Renal cortical epithelial cell (primary cell): ENCODE data around the gene RRBP1. TPM values are rescaled to one million over a fixed set of nuclear protein-coding genes. Genes with fewer than 3 reads are reported as not detected.

Source experiments
- DNase-seq: peaks from one replicate; pipeline ENCODE4 v3.0.0-alpha.2; 2011; ENCODE audit warnings: low read depth
- total RNA-seq: library from RNA; depleted of rRNA; stranded (reverse); fragments of >200 nt; gene quantifications from 2 replicates; pipeline ENCODE4 v1.2.3, GENCODE V29; 2014

RRBP1 gene, protein sequence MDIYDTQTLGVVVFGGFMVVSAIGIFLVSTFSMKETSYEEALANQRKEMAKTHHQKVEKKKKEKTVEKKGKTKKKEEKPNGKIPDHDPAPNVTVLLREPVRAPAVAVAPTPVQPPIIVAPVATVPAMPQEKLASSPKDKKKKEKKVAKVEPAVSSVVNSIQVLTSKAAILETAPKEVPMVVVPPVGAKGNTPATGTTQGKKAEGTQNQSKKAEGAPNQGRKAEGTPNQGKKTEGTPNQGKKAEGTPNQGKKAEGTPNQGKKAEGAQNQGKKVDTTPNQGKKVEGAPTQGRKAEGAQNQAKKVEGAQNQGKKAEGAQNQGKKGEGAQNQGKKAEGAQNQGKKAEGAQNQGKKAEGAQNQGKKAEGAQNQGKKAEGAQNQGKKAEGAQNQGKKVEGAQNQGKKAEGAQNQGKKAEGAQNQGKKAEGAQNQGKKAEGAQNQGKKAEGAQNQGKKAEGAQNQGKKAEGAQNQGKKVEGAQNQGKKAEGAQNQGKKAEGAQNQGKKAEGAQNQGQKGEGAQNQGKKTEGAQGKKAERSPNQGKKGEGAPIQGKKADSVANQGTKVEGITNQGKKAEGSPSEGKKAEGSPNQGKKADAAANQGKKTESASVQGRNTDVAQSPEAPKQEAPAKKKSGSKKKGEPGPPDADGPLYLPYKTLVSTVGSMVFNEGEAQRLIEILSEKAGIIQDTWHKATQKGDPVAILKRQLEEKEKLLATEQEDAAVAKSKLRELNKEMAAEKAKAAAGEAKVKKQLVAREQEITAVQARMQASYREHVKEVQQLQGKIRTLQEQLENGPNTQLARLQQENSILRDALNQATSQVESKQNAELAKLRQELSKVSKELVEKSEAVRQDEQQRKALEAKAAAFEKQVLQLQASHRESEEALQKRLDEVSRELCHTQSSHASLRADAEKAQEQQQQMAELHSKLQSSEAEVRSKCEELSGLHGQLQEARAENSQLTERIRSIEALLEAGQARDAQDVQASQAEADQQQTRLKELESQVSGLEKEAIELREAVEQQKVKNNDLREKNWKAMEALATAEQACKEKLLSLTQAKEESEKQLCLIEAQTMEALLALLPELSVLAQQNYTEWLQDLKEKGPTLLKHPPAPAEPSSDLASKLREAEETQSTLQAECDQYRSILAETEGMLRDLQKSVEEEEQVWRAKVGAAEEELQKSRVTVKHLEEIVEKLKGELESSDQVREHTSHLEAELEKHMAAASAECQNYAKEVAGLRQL (N-terminal part only)
- total RNA-seq: 103 and 338 TPM in 2 replicates

DNA sequence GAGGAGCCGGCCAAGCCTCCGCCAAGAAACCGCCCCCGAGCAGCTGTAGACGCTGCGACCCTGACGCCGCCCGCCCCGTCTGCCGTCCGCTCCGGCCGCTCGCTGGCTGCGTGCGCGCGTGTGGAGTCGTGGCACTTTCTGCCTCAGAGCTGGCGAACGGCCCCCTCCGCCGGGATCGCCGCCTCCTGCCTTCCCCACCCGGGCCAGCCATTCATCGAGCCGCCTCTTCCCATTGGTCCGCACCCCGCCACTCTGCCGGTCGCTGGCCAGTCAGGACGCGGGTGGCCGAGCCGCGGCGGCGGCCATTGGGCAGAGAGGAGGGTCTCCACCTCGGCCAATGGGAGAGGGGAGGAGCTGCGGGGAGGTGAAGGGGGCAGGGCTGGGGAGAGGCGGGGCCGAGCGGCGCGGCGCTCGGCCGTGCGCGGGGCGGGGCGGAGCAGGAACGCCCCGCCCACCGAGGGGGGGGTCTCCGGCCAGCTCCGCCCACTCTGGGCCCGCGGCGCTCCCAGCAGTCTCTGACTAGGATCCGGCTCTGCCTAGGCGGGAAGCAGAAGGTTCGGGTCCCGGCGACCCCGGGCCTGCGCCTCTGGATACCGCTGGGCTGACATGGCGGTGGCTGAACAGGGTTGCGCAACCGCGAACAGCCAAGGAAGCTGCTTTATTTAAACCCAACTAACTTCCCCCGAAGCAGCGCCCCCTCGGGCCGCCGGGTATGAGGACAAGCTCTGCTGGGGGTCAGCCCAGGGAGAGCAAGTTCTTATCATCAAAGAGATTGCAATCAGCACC, at the start of gene RRBP1:
TSS of gene RRBP1 (minus strand) at position 140 of the 786 bp plus-strand sequence. CDS start 21,735 bp downstream, outside the sequence.
- peak; percentile 86 for DNase-seq

GRCh38 chr20:17731233-17731632, 49.2 kb upstream of the RRBP1 start:
- no peak for DNase-seq

GRCh38 chr20:17730071-17730470, 48.0 kb upstream of the RRBP1 start:
- no peak for DNase-seq

DNA sequence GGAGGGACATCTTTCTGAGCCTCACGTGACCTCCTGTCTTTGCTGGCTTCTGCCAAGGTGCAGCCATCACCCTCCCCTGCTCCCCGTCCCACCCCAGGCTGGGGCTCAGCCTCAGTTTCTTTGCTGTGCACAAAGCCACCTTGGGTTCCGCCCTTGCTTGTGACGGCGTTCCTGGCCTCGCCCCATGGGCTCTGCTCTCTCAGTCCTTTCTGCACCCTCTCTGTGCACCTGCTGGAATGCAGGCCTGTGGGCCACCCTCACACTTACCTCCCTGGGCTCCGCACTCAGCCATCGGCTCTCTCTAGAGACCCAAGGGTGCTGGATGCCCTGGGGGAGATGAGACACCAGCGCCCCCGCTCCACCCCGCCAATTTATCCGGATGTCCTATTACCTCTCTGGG, 46.0 kb upstream of the RRBP1 start:
- DNase-seq: no peak

GRCh38 chr20:17727351-17727750, 45.3 kb upstream of the RRBP1 start:
- no peak for DNase-seq

DNA sequence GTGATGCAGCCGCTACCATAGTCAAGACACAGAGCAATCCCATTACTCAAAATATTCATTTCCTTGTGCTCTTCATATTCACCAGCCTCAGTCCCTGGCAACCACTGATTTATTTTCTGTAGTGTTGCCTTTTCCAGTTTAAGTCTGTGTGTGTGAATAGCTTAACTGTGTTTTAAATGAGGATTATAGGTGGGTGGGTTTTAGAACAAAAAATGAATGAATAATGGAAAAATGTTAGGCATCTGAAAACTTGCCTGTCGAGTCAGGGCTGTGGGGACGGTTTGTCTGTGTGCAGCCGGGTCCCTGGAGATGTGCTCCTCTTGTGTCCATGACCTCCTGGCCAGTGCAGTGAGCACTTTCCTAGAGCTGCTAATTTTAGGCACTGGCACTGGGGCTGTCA, 44.9 kb upstream of the RRBP1 start:
- no peak for DNase-seq

- no peak for DNase-seq
Observed at GRCh38 chr20:17725094-17725835, 43.2 kb upstream of the RRBP1 start.

- DNase-seq: no peak
Observed at GRCh38 chr20:17723301-17723691, 41.3 kb upstream of the RRBP1 start.

DNA sequence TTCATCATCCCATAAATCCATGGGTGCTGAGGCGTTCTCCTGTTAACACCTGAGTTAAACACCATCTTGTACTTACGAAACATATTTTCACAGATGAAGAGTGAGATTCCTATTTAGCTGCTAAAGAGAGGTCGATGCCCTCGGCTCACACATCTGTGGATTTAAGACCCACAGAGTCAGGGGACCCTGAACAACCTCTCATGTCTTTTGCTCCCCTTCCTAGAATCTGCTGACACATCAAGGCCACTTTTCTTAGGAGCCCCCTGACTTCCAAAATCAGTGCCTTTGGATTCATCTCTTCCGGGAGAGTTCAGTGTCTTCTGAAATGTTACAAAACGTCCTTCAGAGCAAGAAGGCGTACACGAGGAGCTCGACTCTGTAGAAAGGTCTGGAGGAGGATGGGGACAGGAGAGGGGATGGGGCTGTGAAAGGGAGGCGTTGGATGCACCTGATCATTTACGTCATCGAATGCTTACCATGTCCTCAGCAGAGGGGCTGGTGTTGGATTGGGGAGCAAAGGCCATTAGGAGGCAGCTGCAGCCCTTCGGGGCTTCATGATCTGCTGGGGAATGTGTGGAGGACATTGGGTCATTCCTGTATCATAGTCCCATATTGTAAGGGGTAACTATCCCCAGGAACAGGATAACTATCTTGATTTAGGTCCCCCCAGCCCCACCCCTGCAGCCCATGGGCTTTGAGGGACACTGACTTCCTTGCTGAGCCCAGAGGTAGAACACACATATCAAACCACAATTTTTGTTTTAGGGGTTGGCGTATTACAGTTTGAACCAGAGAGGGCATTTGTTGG, 40.7 kb upstream of the RRBP1 start:
- no peak for DNase-seq

DNA sequence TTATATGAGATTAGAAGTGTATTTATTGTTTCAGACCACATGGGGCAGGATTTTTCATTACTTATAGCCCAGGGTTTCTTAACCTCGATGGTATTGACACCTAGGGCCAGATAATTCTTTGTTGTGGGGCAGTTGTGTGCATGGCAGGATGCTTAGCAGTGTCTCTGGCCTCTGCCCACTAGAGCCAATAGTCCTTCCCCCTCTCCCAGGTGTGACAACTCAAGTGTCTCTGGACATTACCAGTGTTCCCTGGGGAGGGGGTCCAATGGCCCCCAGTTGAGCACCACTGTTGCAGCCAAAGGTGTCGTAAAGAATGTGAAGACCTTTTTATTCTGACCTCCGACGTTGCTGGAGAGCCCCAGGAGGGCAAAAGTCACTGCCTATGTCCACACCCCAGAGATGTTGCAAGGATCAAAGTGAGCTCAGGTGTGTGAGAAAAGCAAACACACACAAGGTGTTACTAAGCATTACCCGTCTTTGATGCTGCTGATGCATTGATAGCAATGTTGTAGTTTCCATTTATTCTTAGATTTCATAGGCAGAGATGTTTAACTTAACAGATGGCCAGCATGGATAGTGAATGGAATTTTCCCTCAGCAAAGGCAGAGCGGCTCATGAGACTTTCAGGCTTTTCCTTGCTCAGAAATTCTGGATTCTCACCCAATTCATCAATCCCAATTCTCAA, 39.9 kb upstream of the RRBP1 start:
- no peak for DNase-seq

DNA sequence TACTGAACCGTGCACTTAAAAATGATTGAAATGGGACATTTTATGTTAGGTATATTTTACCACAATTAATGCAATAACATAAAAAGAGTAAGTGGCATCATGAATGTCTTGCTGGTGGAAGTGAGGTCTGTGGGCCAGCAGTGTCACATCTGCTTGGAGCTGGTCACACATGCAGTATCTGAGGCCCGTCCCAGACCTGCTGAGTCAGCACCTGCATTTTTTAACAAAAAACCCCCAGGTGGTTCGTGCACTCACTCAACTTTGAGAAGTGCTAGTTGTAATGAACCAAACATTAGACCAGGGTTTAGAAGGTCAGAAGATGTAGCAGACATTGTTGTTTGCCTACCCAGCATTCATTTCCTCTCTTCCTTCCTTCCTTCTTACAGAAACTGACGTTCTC, 38.7 kb upstream of the RRBP1 start:
- no peak for DNase-seq

GRCh38 chr20:17716331-17716730, 34.3 kb upstream of the RRBP1 start:
- DNase-seq: no peak

DNA sequence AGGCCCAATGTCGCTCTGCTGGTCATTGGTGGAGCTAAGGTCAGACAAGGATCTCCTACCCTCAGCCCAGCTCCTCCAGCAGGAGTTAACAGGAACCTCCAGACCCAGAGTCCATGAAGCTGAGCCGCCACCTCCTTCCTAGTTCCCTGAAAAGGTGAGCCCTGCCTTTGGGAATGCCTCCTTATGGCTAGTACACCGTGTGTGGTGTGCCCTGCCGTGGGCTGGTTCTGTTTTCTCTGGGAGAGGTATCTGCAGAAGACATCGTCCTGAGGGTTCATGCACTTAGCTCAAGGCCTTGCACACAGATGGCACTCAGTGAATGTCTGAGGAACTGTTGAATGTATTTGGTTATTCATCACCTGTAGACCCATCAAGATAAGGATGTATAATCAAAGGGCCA, 33.0 kb upstream of the RRBP1 start:
- no peak for DNase-seq

- no peak for DNase-seq
Observed at GRCh38 chr20:17714597-17714996, 32.6 kb upstream of the RRBP1 start.

GRCh38 chr20:17712708-17713107, 30.7 kb upstream of the RRBP1 start:
- no peak for DNase-seq

GRCh38 chr20:17712201-17712600, 30.2 kb upstream of the RRBP1 start:
- DNase-seq: no peak

DNA sequence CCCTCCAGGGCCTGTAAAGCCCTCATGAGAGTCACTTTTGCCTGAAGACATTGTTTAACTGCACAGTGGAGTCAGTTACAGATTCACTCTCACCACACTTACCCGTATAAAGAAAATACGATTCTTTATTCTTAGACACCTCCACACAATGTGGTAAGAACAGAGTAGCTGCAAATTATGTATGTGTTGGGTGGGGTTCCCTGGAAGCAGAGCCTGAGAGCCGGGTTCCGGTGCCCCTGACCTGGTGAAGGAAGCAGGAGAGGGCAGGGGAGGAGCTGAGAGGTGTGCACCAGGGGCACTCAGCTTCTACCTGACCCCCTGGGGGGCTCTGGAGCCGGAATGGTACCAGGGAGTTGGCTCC, 29.2 kb upstream of the RRBP1 start:
- no peak for DNase-seq

DNA sequence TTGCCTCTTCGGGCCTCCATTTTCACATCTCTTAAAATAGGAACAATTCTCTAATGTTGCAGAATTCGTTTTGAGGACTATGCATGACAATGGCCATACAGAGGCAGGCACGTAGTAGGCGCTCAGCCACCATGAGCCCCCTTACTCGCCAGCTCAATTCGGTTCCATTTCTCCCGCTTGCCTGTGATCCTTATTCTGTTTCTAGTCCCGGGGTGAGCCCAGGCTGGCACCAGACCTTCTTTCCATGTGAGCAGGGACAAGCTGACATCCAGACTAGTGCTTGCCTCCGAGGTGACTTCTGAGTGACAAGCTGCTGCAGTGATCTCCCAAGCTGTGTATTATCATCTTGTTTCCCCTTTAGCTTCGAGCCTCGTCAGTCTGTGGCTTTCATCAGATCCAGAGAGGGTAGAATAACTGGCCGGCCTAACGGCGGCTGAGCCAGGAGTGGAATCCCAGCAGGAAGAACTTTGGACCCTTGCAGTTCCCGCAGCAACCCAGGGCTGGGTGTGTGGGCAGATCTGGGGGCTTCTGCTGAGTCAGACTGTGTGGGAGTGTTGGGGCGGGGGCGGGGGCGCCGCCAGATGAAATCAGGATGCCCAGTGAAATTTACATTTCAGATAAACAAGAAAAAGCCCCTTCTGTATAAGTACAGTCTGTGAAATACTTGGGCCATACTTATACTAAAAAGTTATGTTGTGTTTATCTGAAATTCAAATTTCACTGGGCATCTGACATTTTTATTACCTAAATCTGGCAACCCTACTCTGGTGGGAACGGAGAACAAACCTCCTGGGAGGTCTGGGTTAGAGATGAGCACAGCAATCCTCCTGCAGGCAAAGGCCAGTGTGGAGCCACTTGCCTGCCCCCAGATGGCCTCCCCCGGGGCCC, 28.6 kb upstream of the RRBP1 start:
- DNase-seq: peak; percentile 58
